Astrocyte of the spinal cord (primary cell): Measurements from ENCODE around the gene ATIC.
"Not testable (repeated sequence)": the region's sequence is repeated elsewhere in the genome, so short reads cannot be mapped to it uniquely, and the experiment has no call there.

ENCODE experiments used
- DNase-seq: peaks from one replicate; pipeline ENCODE4 v3.0.0; 2011; ENCODE audit warnings: low read depth, low spot score
- H3K4me3 ChIP-seq: 2 replicates; pipeline ENCODE4 v1.5.1; 2011; ENCODE audit warnings: low read depth, mild to moderate bottlenecking, low read length, moderate library complexity
- CTCF ChIP-seq: IDR thresholded peaks from 2 replicates; pipeline ENCODE4 v1.5.1; 2012; ENCODE audit warnings: low read depth, mild to moderate bottlenecking, low read length, inconsistent platforms
- in situ Hi-C: cut with HindIII; loops from 2 replicates; pipeline ENCODE4 v1.10.0; 2017; ENCODE audit warnings: low sequenced_read_pairs

Gene ATIC

GRCh38 chr2:215358891-215359575 is 47.2 kb downstream of the ATIC start:
- TF ChIP-seq CTCF: no peak
- H3K4me3 ChIP-seq: no peak overlapping the region
- peak; percentile 54 for DNase-seq
- in situ Hi-C loops: no loop called here

GRCh38 chr2:215359576-215359922 is 47.7 kb downstream of the ATIC start:
- in situ Hi-C loops: no loop called here
- no peak for TF ChIP-seq CTCF
- no peak overlapping the region for H3K4me3 ChIP-seq
- DNase-seq: no peak

GRCh38 chr2:215360059-215360458 is 48.2 kb downstream of the ATIC start:
- H3K4me3 ChIP-seq, in situ Hi-C loops: not testable (repeated sequence)
- DNase-seq: peak; percentile 15

- no peak overlapping the region for H3K4me3 ChIP-seq
- in situ Hi-C loops: no loop called here
- no peak for TF ChIP-seq CTCF
- peak; percentile 15 for DNase-seq
Measured at GRCh38 chr2:215360596-215360995, 48.7 kb downstream of the ATIC start.

GRCh38 chr2:215361211-215361875 is 49.5 kb downstream of the ATIC start:
- no peak for TF ChIP-seq CTCF
- no peak overlapping the region for H3K4me3 ChIP-seq
- peak; percentile 32 for DNase-seq
- in situ Hi-C loops: no loop called here

GRCh38 chr2:215361876-215362561 is 50.2 kb downstream of the ATIC start:
- DNase-seq: peak; percentile 35
- H3K4me3 ChIP-seq: no peak overlapping the region
- no peak for TF ChIP-seq CTCF
- in situ Hi-C loops: no loop called here

- H3K4me3 ChIP-seq: no peak overlapping the region
- in situ Hi-C loops: no loop called here
- TF ChIP-seq CTCF: no peak
Measured at GRCh38 chr2:215362562-215362904, 50.7 kb downstream of the ATIC start.

More at GRCh38 chr2:215362562-215362904, 50.7 kb downstream of the ATIC start:
- DNase-seq: peak; percentile 23
